ENCODE measurements around the gene C16orf86.

The C16orf86 gene

GRCh38 chr16:67694611-67695010 lies 28.0 kb downstream of the C16orf86 start:
- no peak for DNase-seq (ENCODE audit: low read depth)

- DNase-seq (ENCODE audit: low read depth), result no peak
Observed at GRCh38 chr16:67697422-67698185, 31.0 kb downstream of the C16orf86 start.

GRCh38 chr16:67699265-67699664 lies 32.7 kb downstream of the C16orf86 start:
- DNase-seq (ENCODE audit: low read depth), result no peak

GRCh38 chr16:67701420-67701819 lies 34.8 kb downstream of the C16orf86 start:
- no peak for DNase-seq (ENCODE audit: low read depth)

- DNase-seq (ENCODE audit: low read depth), result no peak
Observed at GRCh38 chr16:67702130-67702529, 35.5 kb downstream of the C16orf86 start.

GRCh38 chr16:67703626-67704025 lies 37.0 kb downstream of the C16orf86 start:
- DNase-seq (ENCODE audit: low read depth), result no peak

GRCh38 chr16:67704110-67704509 lies 37.5 kb downstream of the C16orf86 start:
- DNase-seq (ENCODE audit: low read depth), result no peak

GRCh38 chr16:67707210-67707609 lies 40.6 kb downstream of the C16orf86 start:
- no peak for DNase-seq (ENCODE audit: low read depth)

- no peak for DNase-seq (ENCODE audit: low read depth)
Observed at GRCh38 chr16:67707790-67708189, 41.2 kb downstream of the C16orf86 start.

GRCh38 chr16:67708368-67708771 lies 41.8 kb downstream of the C16orf86 start:
- DNase-seq (ENCODE audit: low read depth), result no peak

GRCh38 chr16:67709050-67709449 lies 42.4 kb downstream of the C16orf86 start:
- no peak for DNase-seq (ENCODE audit: low read depth)

GRCh38 chr16:67710607-67711006 lies 44.0 kb downstream of the C16orf86 start:
- DNase-seq (ENCODE audit: low read depth), result no peak

GRCh38 chr16:67713647-67714273 lies 47.1 kb downstream of the C16orf86 start:
- no peak for DNase-seq (ENCODE audit: low read depth)

- DNase-seq (ENCODE audit: low read depth), result no peak
Observed at GRCh38 chr16:67714522-67714921, 47.9 kb downstream of the C16orf86 start.

- no peak for DNase-seq (ENCODE audit: low read depth)
Observed at GRCh38 chr16:67716097-67716496, 49.5 kb downstream of the C16orf86 start.
